ENCODE results near the gene ETV3. TPM values are rescaled to one million over a fixed set of nuclear protein-coding genes. Genes with fewer than 3 reads are reported as not detected.

ETV3 gene
- total RNA-seq, 2 donors from 2014 or later = 11.8 to 31.7 TPM

- no peaks in the 10 kb centered on the region for H3K27me3 ChIP-seq (replicated peaks; ENCODE audit: insufficient read depth)
- H3K9me3 ChIP-seq = no peaks in the 10 kb centered on the region
- no peak for ATAC-seq (ENCODE audit: insufficient number of reproducible peaks, low FRiP score, low read depth)
- no peaks in the 10 kb centered on the region for H3K36me3 ChIP-seq
- H3K4me3 ChIP-seq = no peak overlapping the region
- no peak overlapping the region for H3K27ac ChIP-seq
- H3K4me1 ChIP-seq (ENCODE audit: control insufficient read depth in 1 of 2, low read depth in 2 of 2) = no peaks in the 10 kb centered on the region
- no peak for TF ChIP-seq CTCF (IDR thresholded peaks at IDR 0.05)
- no peak for DNase-seq (ENCODE audit: low spot score)
Observed at GRCh38 chr1:157084720-157085119, 53.5 kb downstream of the ETV3 start.

- Histone ChIP-seq H3K9me3 (no peaks in the 10 kb centered on the region), H3K27ac (no peak overlapping the region), H3K36me3 (no peaks in the 10 kb centered on the region), H3K4me3 (no peak overlapping the region), H3K27me3 (replicated peaks; ENCODE audit: insufficient read depth) (no peaks in the 10 kb centered on the region), H3K4me1 (ENCODE audit: control insufficient read depth in 1 of 2, low read depth in 2 of 2) (no peaks in the 10 kb centered on the region)
- ATAC-seq (ENCODE audit: insufficient number of reproducible peaks, low FRiP score, low read depth) (no peak), DNase-seq (ENCODE audit: low spot score) (no peak)
- TF ChIP-seq CTCF (IDR thresholded peaks at IDR 0.05) = no peak
Observed at GRCh38 chr1:157081707-157082106, 56.5 kb downstream of the ETV3 start.

GRCh38 chr1:157080714-157081113 lies 57.5 kb downstream of the ETV3 start:
- Histone ChIP-seq H3K36me3 (no peaks in the 10 kb centered on the region), H3K9me3 (no peaks in the 10 kb centered on the region), H3K4me3 (no peak overlapping the region), H3K27me3 (replicated peaks; ENCODE audit: insufficient read depth) (no peaks in the 10 kb centered on the region), H3K27ac (no peak overlapping the region), H3K4me1 (ENCODE audit: control insufficient read depth in 1 of 2, low read depth in 2 of 2) (no peaks in the 10 kb centered on the region)
- ATAC-seq (ENCODE audit: insufficient number of reproducible peaks, low FRiP score, low read depth) (no peak), DNase-seq (ENCODE audit: low spot score) (no peak)
- TF ChIP-seq CTCF (IDR thresholded peaks at IDR 0.05) = no peak

- DNase-seq (ENCODE audit: low spot score) = no peak
- H3K4me3 ChIP-seq = no peak overlapping the region
- H3K27me3 ChIP-seq (replicated peaks; ENCODE audit: insufficient read depth) = no peaks in the 10 kb centered on the region
- H3K4me1 ChIP-seq (ENCODE audit: control insufficient read depth in 1 of 2, low read depth in 2 of 2) = peaks cover 0 to 6% of the 10 kb centered on the region in 2 donors
- ATAC-seq (ENCODE audit: insufficient number of reproducible peaks, low FRiP score, low read depth) = no peak
- no peaks in the 10 kb centered on the region for H3K9me3 ChIP-seq
- no peaks in the 10 kb centered on the region for H3K36me3 ChIP-seq
- TF ChIP-seq CTCF (IDR thresholded peaks at IDR 0.05) = no peak
- H3K27ac ChIP-seq = no peak overlapping the region
Observed at GRCh38 chr1:157077394-157077793, 60.8 kb downstream of the ETV3 start.

- no peaks in the 10 kb centered on the region for H3K36me3 ChIP-seq
- TF ChIP-seq CTCF (IDR thresholded peaks at IDR 0.05) = peak; percentile 61
- no peak overlapping the region for H3K27ac ChIP-seq
- no peaks in the 10 kb centered on the region for H3K27me3 ChIP-seq (replicated peaks; ENCODE audit: insufficient read depth)
- H3K4me3 ChIP-seq = peak overlapping the region; percentile 7
- H3K4me1 ChIP-seq (ENCODE audit: control insufficient read depth in 1 of 2, low read depth in 2 of 2) = peaks cover 0 to 6% of the 10 kb centered on the region in 2 donors
- ATAC-seq (ENCODE audit: insufficient number of reproducible peaks, low FRiP score, low read depth) (no peak), DNase-seq (ENCODE audit: low spot score) (no peak)
- H3K9me3 ChIP-seq = no peaks in the 10 kb centered on the region
Observed at GRCh38 chr1:157073944-157074685, 64.1 kb downstream of the ETV3 start.

Other genes with a start within 250 kb of the ETV3 start
- 10 to 100 TPM; 31.0 to 34.9 TPM for gene PEAR1, start 244.7 kb downstream of the ETV3 start, total RNA-seq
- gene LRRC71, start 217.8 kb downstream of the ETV3 start, total RNA-seq = not detected
- gene ARHGEF11, start 92.7 kb downstream of the ETV3 start, total RNA-seq = 10 to 100 TPM; 40.3 to 40.6 TPM
- gene ETV3L, start 38.6 kb downstream of the ETV3 start, total RNA-seq = not detected